GM19025 (cell line): ENCODE results near the gene SH3RF3.

ENCODE experiments used
- ATAC-seq: cut with Tn5 transposase; IDR thresholded peaks from one replicate; pipeline ENCODE4 v1.9.1; 2021; ENCODE audit warnings: mild to moderate bottlenecking, low read depth, moderate library complexity; ENCODE audit not compliant: unreplicated experiment

SH3RF3 gene

GRCh38 chr2:109271920-109272319 lies 142.9 kb downstream of the SH3RF3 start:
- no peak for ATAC-seq

- no peak for ATAC-seq
Measured at GRCh38 chr2:109272461-109272860, 143.5 kb downstream of the SH3RF3 start.

- no peak for ATAC-seq
Measured at GRCh38 chr2:109275120-109276012, 146.4 kb downstream of the SH3RF3 start.

- ATAC-seq = no peak
Measured at GRCh38 chr2:109277406-109277805, 148.4 kb downstream of the SH3RF3 start.

GRCh38 chr2:109279243-109279860 lies 150.3 kb downstream of the SH3RF3 start:
- ATAC-seq = no peak

DNA sequence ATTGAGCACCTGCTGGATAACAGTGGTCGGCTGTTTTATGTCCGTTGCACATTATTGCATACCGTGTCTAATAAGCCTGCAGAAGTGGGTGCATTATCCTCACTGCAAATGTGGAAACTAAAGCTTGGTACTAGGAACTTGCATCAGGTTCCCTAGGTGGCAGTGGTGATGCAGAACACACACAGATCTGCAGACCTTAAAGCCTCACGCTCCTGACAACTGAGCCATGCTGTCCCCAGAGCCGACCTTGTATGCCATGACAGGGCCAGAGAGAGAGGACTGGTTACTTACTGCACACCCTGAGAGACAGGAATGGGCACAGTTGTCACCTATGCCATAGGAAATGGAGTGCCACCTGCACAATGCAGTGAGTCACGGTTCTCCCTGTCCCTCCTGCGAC lies 151.8 kb downstream of the SH3RF3 start:
- ATAC-seq = no peak

- ATAC-seq = no peak
Measured at GRCh38 chr2:109282360-109282759, 153.4 kb downstream of the SH3RF3 start.

DNA sequence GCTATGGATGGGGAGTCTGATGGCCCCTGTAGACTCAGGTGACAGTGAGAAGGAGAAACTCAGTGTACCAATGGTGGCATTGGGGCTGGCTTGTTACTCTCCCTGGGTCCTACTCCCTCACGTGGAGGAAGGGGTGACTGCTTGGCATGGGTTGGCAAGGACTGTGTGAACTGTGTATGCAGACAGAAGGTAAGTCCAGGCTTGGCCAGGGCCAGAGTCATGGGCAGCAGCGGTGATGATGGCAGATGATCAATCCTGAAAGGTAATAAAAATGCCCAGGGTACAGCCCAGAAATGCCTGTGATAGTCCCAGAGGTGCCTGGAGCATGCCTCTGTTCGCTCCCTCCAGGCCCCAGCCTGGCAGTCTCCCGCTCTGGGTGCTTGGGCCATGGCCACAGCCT lies 153.9 kb downstream of the SH3RF3 start:
- ATAC-seq = no peak

- no peak for ATAC-seq
Measured at GRCh38 chr2:109284826-109285225, 155.8 kb downstream of the SH3RF3 start.

GRCh38 chr2:109285244-109285651 lies 156.2 kb downstream of the SH3RF3 start:
- ATAC-seq = no peak

- ATAC-seq = no peak
Measured at GRCh38 chr2:109287413-109287812, 158.4 kb downstream of the SH3RF3 start.

- ATAC-seq = no peak
Measured at GRCh38 chr2:109287838-109288237, 158.8 kb downstream of the SH3RF3 start.

GRCh38 chr2:109288544-109289368 lies 159.8 kb downstream of the SH3RF3 start:
- ATAC-seq = no peak

- ATAC-seq = no peak
Measured at GRCh38 chr2:109289504-109290222, 160.7 kb downstream of the SH3RF3 start.

DNA sequence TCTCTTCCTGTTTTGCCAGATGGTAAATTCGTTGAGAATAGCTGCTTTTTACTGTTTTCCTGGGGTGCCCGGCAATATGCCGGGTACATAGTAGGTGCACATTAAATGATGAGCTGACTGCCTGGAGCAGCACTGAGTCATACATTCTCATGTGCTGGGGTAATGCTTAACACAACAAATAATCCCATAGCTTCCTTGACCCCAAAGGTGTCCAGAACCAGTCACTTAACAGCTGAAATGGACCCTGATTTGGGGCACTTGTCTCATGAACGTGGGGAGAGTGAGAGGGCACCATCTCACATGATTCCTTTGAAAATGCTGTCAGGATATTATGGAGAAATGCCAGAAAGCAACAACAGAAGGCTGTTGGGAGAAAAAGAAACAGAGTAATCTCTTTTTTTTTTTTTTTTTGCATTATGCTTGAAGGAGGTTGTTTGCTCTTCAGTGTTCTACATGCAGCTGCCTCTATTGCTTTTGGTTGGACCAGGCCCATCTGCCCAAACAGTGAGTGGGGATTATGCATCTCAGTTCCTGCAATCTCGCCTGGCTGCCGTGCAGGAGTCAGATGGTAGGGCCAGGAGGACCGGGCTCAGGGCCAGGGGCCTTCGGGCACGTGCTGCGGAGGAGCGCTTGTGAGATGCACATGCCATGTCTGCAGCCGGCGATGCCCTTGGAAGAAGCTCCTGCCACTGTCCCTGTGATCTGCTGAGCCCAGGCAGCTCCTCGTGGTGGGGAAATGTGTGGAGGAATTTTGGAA lies 162.1 kb downstream of the SH3RF3 start:
- no peak for ATAC-seq

GRCh38 chr2:109292386-109292785 lies 163.4 kb downstream of the SH3RF3 start:
- no peak for ATAC-seq

DNA sequence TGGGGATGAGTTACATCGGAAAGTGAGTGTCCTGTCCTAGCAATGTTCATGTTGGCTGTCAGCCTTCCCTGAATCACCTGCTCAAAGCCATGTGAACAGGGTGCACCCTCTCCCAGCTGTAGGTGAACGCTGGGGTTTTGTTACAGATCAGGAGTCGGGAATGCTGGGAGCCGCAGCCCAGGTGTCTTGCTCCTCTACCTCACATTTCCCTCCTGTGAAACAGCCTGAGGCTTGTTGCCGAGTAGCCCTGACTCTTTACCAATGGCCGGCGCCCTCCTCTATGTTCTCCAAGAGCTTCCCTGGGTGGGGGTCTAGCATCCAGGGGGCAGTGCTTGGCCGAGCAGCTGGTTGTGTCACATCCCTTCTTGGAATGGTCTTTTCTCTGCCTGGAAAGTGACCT lies 164.7 kb downstream of the SH3RF3 start:
- no peak for ATAC-seq

DNA sequence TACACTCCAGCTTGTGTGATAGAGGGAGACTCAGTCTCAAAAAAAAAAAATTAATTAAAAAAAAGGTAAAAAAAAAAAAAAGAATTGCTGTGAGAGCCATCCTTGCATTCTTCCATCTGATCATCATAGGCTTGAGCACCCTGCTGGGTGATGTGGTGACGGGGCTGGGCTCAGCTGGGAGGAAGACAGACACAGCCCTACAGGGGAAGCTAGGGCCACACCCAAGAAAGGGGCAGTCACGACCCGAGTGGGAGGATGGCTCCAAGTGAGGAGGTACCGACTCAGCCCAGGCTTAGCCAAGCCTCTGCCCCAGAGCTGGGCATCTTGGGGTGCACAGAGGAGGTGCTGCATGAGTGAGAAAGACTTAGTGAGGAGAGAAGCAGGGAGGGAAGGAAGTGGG lies 165.5 kb downstream of the SH3RF3 start:
- ATAC-seq = no peak

GRCh38 chr2:109295070-109295780 lies 166.2 kb downstream of the SH3RF3 start:
- ATAC-seq = no peak
